ENCODE data around the gene LUZP1. TPM values are rescaled to one million over a fixed set of nuclear protein-coding genes. Genes with fewer than 3 reads are reported as not detected.

The LUZP1 gene
- total and polyA plus RNA-seq, 2 experiments from 2014 or later: 45.7 to 152 TPM

DNA sequence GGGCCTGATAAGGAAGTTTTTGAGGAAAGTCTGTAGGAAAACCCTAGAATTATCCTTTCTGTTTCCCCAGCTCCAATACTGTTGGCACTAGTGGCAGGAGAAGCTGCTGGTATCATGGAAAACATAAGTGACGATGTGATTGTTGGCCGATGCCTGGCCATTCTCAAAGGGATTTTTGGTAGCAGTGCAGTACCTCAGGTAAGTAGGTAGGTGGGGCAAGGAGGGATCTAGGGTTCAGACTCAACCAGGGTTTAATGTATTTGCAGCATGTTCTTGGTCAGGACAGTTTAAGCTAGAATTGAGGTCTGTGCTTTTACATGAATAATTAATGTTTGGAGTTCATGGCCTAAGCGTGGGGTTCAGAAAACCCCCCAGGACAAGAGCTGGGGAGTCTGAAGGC lies 87.3 kb downstream of the LUZP1 start:
- Histone ChIP-seq H3K4me1 (ENCODE audit: insufficient read depth) (0 out of 2 replicates have a peak, but pooled peaks cover 4% of the 10 kb centered on the region), H3K9me2 (ENCODE audit: insufficient read depth) (no peaks in the 10 kb centered on the region), H3K4me2 (no peak overlapping the region), H3K27me3 (ENCODE audit: insufficient read depth) (no peaks in the 10 kb centered on the region), H4K20me1 (replicated peaks; ENCODE audit: insufficient read depth) (peaks cover 40% of the 10 kb centered on the region), H3K27ac (ENCODE audit: low read depth) (peak overlapping the region; percentile 57; the same call in 1 of the 2 replicates), H3F3A (replicated peaks; ENCODE audit: low read depth) (peaks cover 29% of the 10 kb centered on the region), H3K79me2 (replicated peaks; ENCODE audit: insufficient read depth) (no peaks in the 10 kb centered on the region), H2AFZ (no peak overlapping the region), H3K36me3 (ENCODE audit: insufficient read depth) (peaks cover 66% of the 10 kb centered on the region), H3K4me3 (no peak overlapping the region)
- Mint-ChIP-seq H3K36me3 (ENCODE audit: low read depth) (peaks cover 90% of the 10 kb centered on the region), H3K4me3 (no peak overlapping the region), H3K27me3 (ENCODE audit: insufficient read depth, low read depth, poor library complexity) (peaks cover 4% of the 10 kb centered on the region), H3K4me1 (peaks cover 9% of the 10 kb centered on the region; the same call in 2 of the 3 replicates), H3K9me3 (no peaks in the 10 kb centered on the region), H3K27ac (peak overlapping the region; percentile 43; the same call in 1 of the 2 replicates)
- TF ChIP-seq CREB1 (CRISPR knock-in tag; IDR thresholded peaks at IDR 0.05; ENCODE audit: low read depth) (no peak), POLR2AphosphoS5 (IDR thresholded peaks at IDR 0.05; ENCODE audit: low read depth) (no peak), JUNB (IDR thresholded peaks at IDR 0.05; ENCODE audit: unreplicated experiment) (no peak)
- TF ChIP-seq, protein P1, sequence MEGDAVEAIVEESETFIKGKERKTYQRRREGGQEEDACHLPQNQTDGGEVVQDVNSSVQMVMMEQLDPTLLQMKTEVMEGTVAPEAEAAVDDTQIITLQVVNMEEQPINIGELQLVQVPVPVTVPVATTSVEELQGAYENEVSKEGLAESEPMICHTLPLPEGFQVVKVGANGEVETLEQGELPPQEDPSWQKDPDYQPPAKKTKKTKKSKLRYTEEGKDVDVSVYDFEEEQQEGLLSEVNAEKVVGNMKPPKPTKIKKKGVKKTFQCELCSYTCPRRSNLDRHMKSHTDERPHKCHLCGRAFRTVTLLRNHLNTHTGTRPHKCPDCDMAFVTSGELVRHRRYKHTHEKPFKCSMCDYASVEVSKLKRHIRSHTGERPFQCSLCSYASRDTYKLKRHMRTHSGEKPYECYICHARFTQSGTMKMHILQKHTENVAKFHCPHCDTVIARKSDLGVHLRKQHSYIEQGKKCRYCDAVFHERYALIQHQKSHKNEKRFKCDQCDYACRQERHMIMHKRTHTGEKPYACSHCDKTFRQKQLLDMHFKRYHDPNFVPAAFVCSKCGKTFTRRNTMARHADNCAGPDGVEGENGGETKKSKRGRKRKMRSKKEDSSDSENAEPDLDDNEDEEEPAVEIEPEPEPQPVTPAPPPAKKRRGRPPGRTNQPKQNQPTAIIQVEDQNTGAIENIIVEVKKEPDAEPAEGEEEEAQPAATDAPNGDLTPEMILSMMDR (conservative IDR thresholded peaks at IDR 0.05; ENCODE audit: low read depth in 2 of 2): peak; percentile 53 to 56
- TF ChIP-seq, protein P2, sequence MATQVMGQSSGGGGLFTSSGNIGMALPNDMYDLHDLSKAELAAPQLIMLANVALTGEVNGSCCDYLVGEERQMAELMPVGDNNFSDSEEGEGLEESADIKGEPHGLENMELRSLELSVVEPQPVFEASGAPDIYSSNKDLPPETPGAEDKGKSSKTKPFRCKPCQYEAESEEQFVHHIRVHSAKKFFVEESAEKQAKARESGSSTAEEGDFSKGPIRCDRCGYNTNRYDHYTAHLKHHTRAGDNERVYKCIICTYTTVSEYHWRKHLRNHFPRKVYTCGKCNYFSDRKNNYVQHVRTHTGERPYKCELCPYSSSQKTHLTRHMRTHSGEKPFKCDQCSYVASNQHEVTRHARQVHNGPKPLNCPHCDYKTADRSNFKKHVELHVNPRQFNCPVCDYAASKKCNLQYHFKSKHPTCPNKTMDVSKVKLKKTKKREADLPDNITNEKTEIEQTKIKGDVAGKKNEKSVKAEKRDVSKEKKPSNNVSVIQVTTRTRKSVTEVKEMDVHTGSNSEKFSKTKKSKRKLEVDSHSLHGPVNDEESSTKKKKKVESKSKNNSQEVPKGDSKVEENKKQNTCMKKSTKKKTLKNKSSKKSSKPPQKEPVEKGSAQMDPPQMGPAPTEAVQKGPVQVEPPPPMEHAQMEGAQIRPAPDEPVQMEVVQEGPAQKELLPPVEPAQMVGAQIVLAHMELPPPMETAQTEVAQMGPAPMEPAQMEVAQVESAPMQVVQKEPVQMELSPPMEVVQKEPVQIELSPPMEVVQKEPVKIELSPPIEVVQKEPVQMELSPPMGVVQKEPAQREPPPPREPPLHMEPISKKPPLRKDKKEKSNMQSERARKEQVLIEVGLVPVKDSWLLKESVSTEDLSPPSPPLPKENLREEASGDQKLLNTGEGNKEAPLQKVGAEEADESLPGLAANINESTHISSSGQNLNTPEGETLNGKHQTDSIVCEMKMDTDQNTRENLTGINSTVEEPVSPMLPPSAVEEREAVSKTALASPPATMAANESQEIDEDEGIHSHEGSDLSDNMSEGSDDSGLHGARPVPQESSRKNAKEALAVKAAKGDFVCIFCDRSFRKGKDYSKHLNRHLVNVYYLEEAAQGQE (IDR thresholded peaks at IDR 0.05; ENCODE audit: unreplicated experiment): no peak
- peak; percentile 76 for DNase-seq (ENCODE audit: low spot score)
- ATAC-seq: peak; percentile 80

GRCh38 chr1:23080885-23081284 lies 87.8 kb downstream of the LUZP1 start:
- Mint-ChIP-seq H3K27me3 (ENCODE audit: insufficient read depth, low read depth, poor library complexity) (peaks cover 4% of the 10 kb centered on the region), H3K4me3 (no peak overlapping the region), H3K9me3 (no peaks in the 10 kb centered on the region), H3K36me3 (ENCODE audit: low read depth) (peaks cover 87% of the 10 kb centered on the region), H3K27ac (no peak overlapping the region; the same call in 1 of the 2 replicates), H3K4me1 (peaks cover 9% of the 10 kb centered on the region; the same call in 2 of the 3 replicates)
- DNase-seq (ENCODE audit: low spot score): no peak
- no peak overlapping the region for H2AFZ ChIP-seq
- H3F3A ChIP-seq (replicated peaks; ENCODE audit: low read depth): peaks cover 27% of the 10 kb centered on the region
- H3K27me3 ChIP-seq (ENCODE audit: insufficient read depth): no peaks in the 10 kb centered on the region
- H4K20me1 ChIP-seq (replicated peaks; ENCODE audit: insufficient read depth): peaks cover 41% of the 10 kb centered on the region
- ATAC-seq: peak; percentile 12
- no peak overlapping the region for H3K4me2 ChIP-seq
- H3K27ac ChIP-seq (ENCODE audit: low read depth): peak overlapping the region; percentile 57; the same call in 1 of the 2 replicates
- 0 out of 2 replicates have a peak, but pooled peaks cover 4% of the 10 kb centered on the region for H3K4me1 ChIP-seq (ENCODE audit: insufficient read depth)
- no peak overlapping the region for H3K4me3 ChIP-seq
- no peaks in the 10 kb centered on the region for H3K9me2 ChIP-seq (ENCODE audit: insufficient read depth)
- H3K36me3 ChIP-seq (ENCODE audit: insufficient read depth): peaks cover 68% of the 10 kb centered on the region
- no peaks in the 10 kb centered on the region for H3K79me2 ChIP-seq (replicated peaks; ENCODE audit: insufficient read depth)
- TF ChIP-seq, protein P2 (IDR thresholded peaks at IDR 0.05; ENCODE audit: unreplicated experiment): peak; percentile 52
- no peak for TF ChIP-seq CREB1 (CRISPR knock-in tag; IDR thresholded peaks at IDR 0.05; ENCODE audit: low read depth)

All from GM23338 (cell line).